ENCODE data around the gene BAZ1B.
"Not testable (repeated sequence)": the region's sequence is repeated elsewhere in the genome, so short reads cannot be mapped to it uniquely, and the experiment has no call there.

Gene BAZ1B

DNA sequence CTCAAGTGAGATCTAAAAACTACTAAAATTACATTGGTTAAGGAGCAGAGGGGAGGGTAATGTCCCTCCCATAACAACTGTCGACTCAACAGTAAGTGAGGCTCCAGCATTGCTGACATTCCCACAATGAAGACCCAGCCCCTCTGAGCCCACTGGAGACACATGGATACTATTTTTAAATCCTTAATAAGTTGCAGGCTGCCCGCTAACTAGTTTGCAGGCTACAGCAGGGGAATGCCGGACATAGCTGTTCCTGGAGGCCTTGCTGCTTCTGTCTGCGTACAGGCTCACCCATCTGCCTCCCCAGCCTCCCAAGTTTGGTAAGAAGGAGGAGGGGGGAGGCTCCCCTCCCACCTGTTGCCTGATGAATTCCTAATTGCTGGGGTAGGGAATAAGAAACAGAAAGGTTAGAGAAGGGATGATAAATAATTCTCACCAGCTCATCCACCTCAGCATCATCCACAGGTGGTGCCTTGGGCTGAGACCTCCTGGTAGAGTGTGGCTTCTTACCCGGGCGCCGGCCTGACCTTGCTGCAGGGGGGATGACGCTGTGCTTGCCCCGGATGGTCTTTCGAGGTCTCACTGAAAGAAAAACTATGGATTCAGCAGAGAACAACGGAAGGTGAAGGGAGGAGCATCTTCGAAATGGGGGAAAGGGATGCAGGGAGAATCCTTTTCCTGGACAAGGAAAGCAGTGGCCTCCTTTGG is 78.4 kb downstream of the BAZ1B start:
- no peak for DNase-seq

- DNase-seq = no peak
Measured at GRCh38 chr7:73442903-73443500, 79.1 kb downstream of the BAZ1B start.

- no peak for DNase-seq
Measured at GRCh38 chr7:73442222-73442902, 79.7 kb downstream of the BAZ1B start.

DNA sequence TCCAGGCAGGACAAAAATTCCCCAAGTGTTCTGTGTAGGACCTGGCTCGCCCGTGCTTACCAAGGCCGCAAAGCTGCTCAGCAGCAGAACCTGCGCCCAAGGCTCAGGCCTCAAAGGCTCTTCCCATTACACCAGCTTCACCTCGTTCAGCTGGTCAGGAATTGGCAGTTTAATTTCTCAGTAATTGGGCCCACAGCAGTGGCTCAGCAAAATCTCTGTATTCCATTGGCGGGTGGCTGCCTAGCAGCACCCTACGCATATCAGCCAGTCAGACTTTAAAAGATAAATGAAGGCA is 82.7 kb downstream of the BAZ1B start:
- no peak for DNase-seq

- no peak for DNase-seq
Measured at GRCh38 chr7:73438547-73439409, 83.3 kb downstream of the BAZ1B start.

DNA sequence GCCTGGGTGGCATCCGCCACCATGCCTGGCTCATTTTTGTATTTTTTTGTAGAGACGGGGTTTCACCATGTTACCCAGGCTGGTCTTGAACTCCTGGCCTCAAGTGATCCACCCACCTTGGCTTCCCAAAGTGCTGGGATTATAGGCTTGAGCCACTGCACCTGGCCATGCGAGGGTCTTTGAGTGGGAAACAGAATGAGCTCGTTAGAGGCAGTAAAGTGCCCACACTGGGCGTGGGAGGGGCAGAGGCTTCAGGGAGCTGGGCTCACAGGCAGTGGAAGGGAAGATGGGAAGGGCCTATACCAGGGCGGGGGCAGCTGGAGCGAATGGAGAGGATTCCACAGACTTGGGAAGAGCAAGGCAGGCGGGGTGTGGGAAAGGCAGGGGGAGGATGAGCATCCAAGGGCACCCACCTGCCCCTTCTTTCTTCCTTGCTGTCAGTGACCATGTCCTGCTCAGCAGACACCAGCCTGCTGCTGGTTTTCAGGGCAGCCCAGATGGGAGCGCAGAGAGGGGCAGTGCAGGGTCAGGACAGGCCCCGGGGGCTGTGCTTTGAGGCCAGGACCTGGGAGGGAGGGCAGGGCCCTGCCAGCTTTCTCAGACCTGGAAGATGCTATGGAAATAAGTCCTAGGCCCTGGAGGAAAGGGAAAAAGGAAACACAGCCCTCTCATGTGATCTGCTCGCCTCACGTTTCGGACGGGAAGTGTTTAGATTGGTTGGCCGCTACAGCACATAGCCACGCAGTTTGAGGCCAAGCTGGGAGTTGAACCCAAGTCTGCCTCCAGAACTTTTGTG is 84.3 kb downstream of the BAZ1B start:
- DNase-seq = no peak

DNA sequence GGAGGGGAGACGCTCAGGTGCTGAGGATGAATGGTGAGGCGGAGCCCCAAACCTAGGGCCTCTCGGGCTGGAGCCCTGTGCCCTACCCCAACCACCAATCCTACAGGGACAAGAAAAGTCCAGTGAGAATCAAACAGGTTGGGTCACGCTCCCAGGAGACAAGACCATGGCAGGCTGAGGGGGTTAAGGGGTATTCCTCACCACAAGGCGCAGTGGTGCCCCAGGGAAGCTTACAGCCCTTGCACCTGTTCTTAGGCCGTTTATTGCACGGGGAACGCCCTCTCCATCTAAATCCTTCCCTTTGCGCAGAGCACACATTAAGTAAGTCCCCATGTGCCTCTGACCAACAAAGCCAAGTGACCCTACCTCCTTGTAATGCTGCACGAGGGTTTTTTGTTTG is 85.0 kb downstream of the BAZ1B start:
- no peak for DNase-seq

- DNase-seq = no peak
Measured at GRCh38 chr7:73436031-73436929, 85.8 kb downstream of the BAZ1B start.

- no peak for DNase-seq
Measured at GRCh38 chr7:73435471-73436009, 86.6 kb downstream of the BAZ1B start.

GRCh38 chr7:73434701-73435069 is 87.4 kb downstream of the BAZ1B start:
- no peak for DNase-seq

- DNase-seq = no peak
Measured at GRCh38 chr7:73433924-73434700, 88.0 kb downstream of the BAZ1B start.

- DNase-seq = no peak
Measured at GRCh38 chr7:73432676-73433075, 89.4 kb downstream of the BAZ1B start.

DNA sequence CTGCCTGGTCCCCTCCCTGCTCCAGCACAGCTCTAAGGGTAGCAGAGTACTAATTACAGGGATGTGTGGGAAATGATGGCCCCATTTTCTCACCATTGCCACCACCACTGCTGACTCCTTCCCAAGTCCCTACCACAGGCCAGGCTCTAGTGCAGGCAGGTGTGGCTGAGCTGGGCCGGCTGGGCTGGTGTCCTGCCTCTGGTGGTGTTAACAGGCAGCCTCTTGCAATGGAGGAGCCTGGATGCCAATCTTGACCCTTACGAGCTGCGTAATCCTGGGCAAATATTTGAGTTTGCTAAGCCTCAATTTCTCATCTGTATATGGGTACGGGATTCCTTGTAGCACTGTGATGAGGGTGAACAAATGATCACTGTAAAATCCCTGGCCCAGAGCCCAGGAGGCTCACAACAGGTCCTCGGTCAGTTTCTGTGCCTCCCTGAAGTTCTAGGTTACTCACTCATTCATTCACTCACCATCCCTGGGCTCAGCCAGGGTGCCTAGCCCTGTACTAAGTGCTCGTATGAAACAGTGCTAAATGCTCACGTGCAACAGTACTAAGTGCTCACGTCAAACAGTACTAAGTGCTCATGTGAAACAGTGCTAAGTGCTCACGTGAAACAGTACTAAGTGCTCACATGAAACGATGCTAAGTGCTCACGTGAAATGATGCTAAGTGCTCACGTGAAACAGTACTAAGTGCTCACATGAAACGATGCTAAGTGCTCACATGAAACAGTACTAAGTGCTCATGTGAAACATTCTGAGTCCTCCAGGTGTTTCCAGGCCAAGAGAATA is 90.9 kb downstream of the BAZ1B start:
- no peak for DNase-seq

- not testable (repeated sequence) for DNase-seq
Measured at GRCh38 chr7:73430540-73430939, 91.6 kb downstream of the BAZ1B start.

- DNase-seq = no peak
Measured at GRCh38 chr7:73429622-73430505, 92.2 kb downstream of the BAZ1B start.

DNA sequence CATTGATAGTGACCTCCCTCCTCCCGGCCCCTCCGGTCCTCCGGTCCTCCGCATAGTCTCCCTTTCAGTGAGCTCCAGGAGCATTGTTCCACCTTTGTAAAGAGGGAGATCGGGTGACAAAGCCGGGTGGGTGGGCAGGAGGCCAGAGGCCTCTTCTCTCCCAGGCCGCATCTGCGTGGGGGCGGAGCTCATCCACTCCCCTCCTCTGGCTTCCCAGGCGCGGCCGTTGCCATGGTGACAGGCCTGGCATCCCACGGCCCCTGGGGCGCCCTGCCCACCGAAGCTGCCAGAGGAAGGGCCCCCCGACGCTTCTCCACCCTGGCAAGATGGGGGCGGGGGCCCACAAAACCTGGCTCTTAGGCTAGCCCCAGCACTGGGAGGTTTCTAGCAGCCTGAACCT is 92.9 kb downstream of the BAZ1B start:
- DNase-seq = no peak

DNA sequence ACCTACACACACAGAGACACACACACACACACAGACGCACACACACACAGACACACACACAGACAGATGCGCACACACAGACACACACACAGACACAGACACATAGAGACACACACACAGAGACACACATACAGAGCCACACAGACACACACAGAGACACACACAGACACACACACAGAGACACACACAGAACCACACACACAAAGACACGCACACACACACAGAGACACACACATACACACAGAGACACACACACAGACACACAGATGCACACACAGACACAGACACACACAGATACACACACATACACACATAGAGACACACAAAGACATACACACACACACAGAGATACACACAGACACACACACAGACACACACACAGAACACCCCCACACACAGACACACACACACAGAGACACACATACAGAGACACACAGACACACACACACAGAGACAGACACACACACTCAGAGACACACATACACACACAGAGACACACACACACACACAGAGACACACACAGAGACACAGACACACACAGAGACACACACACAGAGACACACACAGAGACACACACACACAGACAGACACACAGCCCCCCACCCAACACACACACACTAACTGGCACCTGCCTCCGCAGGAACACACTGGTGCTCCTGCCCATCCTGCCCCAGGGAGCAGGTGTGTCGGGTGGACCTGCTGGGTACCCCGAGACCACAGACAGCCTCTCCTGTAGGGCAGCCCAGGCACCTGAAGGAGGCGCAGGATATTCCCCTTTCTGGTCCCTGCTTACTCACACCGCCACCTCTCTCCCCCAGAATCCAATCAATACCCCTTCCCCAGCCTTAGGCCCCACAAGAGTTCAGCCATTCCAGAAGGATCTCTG is 93.9 kb downstream of the BAZ1B start:
- no peak for DNase-seq

- no peak for DNase-seq
Measured at GRCh38 chr7:73426016-73426415, 96.1 kb downstream of the BAZ1B start.
